Measurements from ENCODE around the gene LAMC3. TPM values are rescaled to one million over a fixed set of nuclear protein-coding genes. Genes with fewer than 3 reads are reported as not detected.

LAMC3 gene
- total RNA-seq, 1 donor from 2014 or later: 30.1 TPM

DNA sequence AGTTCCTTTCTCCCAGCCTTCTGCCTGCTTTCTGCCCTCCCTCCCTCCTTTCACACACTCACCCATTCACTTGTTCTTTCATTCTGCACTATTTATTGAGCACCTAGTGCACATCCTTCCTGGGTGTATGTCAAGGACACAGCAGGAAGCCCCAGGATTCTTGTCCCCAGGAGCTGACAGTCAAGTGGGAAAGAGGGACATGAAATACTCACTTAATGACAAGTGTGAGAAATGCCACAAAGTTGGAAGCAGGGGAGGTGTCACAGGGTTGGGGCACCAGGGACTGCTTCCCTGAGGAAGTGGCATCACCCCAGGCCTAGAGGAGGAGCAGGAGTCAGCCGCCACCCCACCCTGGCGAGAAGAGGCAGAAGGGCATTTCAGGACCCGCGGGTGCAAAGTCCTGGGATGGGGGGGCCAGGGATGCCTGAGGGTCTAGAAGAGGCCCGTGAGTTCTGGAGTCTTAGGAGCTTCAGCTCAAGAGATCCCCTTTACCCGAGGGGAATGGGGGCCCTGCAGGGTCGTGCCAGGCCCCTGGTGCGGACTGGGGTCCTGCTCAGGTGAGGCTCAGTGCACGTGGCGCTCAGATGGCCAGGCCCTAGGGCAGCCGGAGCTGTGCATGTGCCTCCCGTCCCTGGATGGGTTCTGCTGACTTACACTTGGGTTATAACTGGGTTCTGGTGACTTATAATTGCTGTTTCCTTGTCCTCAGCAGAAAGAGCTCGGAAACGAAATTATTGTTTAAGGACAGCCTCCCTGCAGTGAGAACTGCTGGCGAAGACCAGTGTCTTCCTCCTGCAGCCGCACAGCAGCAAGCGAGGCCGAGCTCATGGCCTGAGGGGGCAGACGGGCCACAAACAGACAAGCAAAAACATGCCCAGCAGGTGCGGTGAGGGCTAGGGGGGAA is 16.9 kb upstream of the LAMC3 start:
- H3K27me3 Mint-ChIP-seq (ENCODE audit: unreplicated experiment): peaks cover 19% of the 10 kb centered on the region
- no peaks in the 10 kb centered on the region for H3K36me3 Mint-ChIP-seq (ENCODE audit: low read depth, unreplicated experiment)
- H3K4me1 Mint-ChIP-seq (ENCODE audit: unreplicated experiment): no peaks in the 10 kb centered on the region
- H3K9me3 Mint-ChIP-seq (ENCODE audit: unreplicated experiment): no peaks in the 10 kb centered on the region
- TF ChIP-seq, protein P1, sequence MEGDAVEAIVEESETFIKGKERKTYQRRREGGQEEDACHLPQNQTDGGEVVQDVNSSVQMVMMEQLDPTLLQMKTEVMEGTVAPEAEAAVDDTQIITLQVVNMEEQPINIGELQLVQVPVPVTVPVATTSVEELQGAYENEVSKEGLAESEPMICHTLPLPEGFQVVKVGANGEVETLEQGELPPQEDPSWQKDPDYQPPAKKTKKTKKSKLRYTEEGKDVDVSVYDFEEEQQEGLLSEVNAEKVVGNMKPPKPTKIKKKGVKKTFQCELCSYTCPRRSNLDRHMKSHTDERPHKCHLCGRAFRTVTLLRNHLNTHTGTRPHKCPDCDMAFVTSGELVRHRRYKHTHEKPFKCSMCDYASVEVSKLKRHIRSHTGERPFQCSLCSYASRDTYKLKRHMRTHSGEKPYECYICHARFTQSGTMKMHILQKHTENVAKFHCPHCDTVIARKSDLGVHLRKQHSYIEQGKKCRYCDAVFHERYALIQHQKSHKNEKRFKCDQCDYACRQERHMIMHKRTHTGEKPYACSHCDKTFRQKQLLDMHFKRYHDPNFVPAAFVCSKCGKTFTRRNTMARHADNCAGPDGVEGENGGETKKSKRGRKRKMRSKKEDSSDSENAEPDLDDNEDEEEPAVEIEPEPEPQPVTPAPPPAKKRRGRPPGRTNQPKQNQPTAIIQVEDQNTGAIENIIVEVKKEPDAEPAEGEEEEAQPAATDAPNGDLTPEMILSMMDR (IDR thresholded peaks at IDR 0.05; ENCODE audit: unreplicated experiment): no peak
- no peak overlapping the region for H3K4me3 Mint-ChIP-seq (ENCODE audit: unreplicated experiment)
- DNase-seq (ENCODE audit: low spot score): no peak
- H3K27ac Mint-ChIP-seq (ENCODE audit: unreplicated experiment): no peak overlapping the region

DNA sequence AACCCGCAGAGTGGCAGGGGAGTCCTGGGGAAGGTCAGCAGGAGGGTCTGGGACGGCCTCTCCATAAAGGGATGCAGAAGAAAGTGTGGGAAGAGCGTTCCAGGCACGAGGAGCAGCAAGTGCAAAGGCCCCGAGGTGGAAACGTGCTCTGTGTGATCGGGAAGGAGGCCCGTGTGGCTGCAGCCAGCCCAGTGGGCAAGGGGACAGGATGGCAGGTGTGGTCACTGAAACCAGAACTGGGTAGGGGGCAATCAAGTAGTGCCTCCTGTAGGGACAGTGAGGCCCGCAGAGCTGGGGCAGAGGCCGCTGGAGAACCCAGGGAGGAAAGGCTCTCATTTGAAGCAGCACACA is 16.3 kb upstream of the LAMC3 start:
- DNase-seq (ENCODE audit: low spot score): no peak
- Mint-ChIP-seq H3K27ac (ENCODE audit: unreplicated experiment) (no peak overlapping the region), H3K36me3 (ENCODE audit: low read depth, unreplicated experiment) (no peaks in the 10 kb centered on the region), H3K4me3 (ENCODE audit: unreplicated experiment) (no peak overlapping the region), H3K4me1 (ENCODE audit: unreplicated experiment) (no peaks in the 10 kb centered on the region), H3K9me3 (ENCODE audit: unreplicated experiment) (no peaks in the 10 kb centered on the region), H3K27me3 (ENCODE audit: unreplicated experiment) (peaks cover 18% of the 10 kb centered on the region)
- TF ChIP-seq, protein P1 (IDR thresholded peaks at IDR 0.05; ENCODE audit: unreplicated experiment): no peak

DNA sequence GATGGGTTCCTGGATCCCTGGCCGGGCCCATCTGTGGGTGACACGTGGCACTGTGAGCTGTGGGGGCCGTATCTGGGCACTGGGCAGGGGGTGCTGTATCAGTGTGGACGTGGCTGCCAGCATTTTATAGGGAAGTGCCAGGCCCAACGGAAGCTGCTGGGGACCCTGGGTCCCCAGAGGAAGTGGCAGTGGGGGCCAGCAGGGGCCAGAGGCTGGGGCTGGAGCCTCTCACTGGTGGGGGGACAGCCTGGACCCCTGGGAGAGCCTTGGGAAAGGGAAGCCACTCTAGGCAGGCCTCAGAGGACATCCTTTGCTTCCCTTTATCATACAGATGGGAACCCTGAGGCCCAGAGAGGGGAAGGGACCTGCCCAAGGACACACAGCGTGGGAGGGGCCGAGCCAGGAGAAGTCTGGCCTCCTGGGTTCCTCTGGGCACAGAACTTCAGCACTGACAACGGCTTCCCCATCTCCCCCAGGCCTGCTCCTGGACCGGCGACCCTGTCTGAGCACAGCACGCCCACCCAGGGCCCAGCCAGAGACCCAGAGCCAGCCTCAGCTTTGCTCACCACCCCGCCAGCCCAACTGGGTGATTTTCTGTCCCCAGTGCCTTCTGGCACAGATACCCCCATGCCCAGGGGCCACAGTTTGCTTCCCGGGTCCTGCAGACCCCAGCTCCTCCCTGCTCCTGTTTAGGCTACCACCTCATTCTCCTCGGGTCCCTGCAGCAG is 15.5 kb upstream of the LAMC3 start:
- Mint-ChIP-seq H3K36me3 (ENCODE audit: low read depth, unreplicated experiment) (no peaks in the 10 kb centered on the region), H3K27ac (ENCODE audit: unreplicated experiment) (no peak overlapping the region), H3K9me3 (ENCODE audit: unreplicated experiment) (no peaks in the 10 kb centered on the region), H3K27me3 (ENCODE audit: unreplicated experiment) (peaks cover 18% of the 10 kb centered on the region), H3K4me3 (ENCODE audit: unreplicated experiment) (no peak overlapping the region), H3K4me1 (ENCODE audit: unreplicated experiment) (no peaks in the 10 kb centered on the region)
- DNase-seq (ENCODE audit: low spot score): no peak
- TF ChIP-seq, protein P1 (IDR thresholded peaks at IDR 0.05; ENCODE audit: unreplicated experiment): no peak

DNA sequence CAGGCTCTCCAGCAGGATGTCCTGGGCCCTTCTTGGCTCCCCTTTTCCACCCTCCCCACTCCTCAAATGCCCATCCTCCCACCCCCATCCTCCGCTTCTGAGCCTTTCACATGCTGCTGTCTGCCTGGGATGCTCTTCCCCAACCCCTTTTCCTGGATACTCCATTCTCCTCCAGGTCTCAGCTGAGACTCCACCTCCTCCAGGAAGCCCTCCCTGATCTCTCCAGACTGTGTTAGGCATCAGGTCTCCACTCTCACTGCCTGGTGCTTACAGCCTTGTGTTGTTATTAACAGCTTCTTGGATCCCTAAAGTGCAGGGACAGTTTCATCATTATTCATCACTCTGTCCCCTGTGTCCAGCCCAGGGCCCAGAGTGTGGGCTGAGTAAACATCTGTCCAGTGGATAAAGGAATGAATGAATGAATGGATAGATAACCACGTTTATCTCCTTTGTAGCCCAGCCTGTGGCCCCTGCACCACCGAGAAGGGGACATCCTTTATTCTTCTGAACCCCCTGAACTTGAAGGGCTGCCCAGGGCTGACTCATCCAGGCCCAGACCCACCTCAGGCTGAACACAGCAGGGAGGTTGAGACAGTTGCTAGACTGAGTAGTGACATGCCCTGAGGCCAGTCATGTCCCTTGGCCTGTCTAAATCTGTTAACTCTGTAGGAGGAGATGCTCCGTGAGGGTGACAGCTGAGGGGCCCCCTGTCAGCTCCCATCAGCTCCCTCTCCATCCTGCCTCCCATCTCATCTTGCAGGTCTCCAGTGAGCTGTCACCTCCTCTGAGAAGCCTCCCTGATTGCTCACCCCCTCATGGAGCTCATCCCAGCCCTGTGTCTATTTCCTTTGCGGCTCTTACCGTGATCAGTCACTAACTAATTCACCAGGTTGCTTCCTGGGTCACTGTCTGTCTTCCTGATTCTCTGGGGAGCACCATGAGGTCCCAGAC is 14.6 kb upstream of the LAMC3 start:
- Mint-ChIP-seq H3K4me3 (ENCODE audit: unreplicated experiment) (no peak overlapping the region), H3K27ac (ENCODE audit: unreplicated experiment) (no peak overlapping the region), H3K9me3 (ENCODE audit: unreplicated experiment) (no peaks in the 10 kb centered on the region), H3K4me1 (ENCODE audit: unreplicated experiment) (no peaks in the 10 kb centered on the region), H3K36me3 (ENCODE audit: low read depth, unreplicated experiment) (no peaks in the 10 kb centered on the region), H3K27me3 (ENCODE audit: unreplicated experiment) (peaks cover 18% of the 10 kb centered on the region)
- TF ChIP-seq, protein P1 (IDR thresholded peaks at IDR 0.05; ENCODE audit: unreplicated experiment): no peak
- no peak for DNase-seq (ENCODE audit: low spot score)
